Measurements from ENCODE around the gene FAM20C.
"Not testable (repeated sequence)": the region's sequence is repeated elsewhere in the genome, so short reads cannot be mapped to it uniquely, and the experiment has no call there.

The FAM20C gene

DNA sequence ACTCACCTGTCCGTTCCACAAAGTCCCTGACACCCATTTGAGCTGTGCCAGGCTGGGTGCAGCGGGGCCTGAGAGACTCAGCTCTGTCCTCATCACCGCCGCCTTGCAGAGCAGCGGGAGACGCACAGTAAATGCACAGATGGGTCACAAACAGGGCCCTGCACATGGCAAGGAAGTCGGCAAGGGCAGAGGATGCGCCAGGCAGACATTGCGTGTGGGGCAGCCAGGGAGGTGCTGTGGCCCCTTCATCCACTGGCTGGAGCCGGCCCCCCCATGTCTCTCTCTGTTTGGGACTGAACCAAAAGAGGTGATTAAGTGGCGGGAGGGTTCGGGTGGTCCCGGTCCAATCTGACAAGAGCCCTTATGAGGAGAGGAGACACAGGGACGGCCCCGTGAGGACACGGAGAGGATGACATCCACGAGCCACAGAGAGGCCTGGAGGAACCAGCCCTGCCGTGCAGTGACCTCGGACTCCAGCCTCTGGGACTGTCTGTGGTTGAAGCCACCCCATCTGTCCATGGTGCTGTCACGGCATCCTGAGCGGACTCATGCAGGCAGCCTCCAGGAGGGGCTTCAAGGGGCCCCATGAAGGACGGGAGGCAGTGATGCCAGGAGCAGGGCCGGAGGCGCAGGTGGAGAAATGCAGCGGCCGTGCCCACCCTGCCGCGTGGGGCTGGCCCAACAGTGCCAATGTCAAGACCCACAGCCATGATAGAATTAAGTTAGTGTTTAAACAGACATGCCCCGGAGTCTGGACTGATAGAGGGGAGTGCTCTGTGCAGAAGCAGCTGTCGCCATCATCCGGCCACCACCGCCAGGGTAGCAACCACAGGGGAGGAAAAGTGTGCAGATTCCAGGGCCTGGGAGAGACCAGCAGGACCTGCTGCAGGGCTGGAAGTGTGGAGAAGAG, 69.2 kb downstream of the FAM20C start:
- no peak for DNase-seq

DNA sequence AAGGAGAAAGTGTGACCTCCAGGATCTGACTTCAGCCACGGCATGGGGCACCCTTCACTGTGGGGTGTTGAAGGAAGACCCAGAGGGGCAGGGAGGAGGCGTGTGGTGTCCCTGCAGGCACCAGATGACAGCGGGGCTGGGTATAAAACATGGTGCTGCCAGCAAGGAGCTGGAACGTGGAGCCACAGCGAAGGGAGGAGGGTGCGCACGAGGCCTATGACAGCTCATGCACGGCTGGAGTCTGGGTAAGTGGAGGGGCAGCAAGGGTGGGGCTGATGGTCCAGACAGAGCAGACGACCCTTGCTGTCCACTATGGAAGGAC, 69.8 kb downstream of the FAM20C start:
- no peak for DNase-seq

GRCh38 chr7:262631-263311, 70.4 kb downstream of the FAM20C start:
- DNase-seq, result not testable (repeated sequence)

GRCh38 chr7:263483-264351, 71.3 kb downstream of the FAM20C start:
- DNase-seq, result peak; percentile 37

DNA sequence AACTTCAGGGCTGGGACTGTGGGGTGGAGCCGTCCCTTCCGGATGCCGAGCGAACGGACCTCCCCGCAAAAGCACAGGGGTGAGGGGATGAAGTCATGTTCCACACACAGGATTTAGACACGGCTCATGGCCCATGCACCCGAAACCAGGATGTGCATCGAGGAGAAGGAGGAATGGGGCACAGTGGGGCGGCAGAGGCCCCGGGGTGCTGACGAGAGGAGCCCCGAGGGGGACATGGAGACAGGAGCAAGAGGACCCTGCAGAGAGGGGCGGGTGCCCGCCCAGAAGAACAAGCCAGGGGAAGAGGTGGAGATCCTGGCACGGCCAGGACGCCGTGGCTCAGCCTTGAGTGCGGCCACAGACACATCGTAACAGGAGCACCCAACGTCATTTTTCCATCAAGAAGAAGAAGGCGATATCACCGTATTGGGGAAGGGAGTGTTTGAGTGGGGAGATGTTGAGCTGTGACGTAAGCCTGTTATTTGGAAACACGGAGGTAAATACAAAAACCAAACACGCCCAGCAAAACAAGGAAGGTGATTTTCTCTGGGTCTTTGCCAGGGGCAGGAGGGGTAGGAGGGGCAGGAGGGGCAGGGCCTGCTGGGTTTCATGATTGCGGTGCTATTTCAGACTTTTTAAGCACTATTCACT, 72.3 kb downstream of the FAM20C start:
- DNase-seq, result no peak

GRCh38 chr7:265192-265997, 73.0 kb downstream of the FAM20C start:
- no peak for DNase-seq

DNA sequence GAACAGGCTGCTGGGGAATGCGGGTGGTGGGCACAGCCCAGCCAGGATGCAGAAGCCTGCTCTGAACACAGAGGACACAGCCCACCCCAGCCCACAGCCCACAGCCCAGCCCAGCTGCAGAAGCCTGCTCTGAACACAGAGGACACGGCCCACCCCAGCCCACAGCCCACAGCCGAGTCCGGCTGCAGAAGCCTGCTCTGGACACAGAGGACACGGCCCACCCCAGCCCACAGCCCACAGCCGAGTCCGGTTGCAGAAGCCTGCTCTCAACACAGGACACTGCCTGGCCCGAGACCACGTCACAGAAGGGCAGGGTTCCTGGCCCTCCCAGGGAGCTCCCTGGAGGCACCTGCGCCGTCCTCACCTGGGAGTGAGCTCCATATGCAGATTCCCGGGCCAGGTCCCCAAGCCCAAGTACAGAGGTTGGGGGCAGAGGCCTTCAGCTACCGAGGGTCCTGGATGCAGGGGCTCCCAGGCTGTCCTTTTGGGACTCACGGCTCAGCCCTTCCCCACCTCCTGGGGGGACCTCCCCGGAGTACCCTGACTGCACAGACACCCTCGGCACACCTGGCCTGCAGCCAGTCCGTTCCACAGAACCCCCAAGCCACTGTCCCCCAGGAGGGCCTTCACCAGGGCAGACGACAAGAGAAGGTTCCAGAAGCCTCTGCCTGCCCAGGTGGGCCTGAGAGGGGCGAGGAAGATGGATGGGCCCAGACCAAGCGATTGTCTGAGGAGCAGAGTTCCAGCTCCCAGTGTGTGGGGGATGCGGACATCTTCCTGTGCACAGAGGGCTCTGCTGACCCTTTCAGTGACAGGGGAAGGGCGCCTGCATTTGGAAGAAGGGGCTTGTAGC, 73.9 kb downstream of the FAM20C start:
- no peak for DNase-seq

- DNase-seq, result no peak
These were observed 74.8 kb downstream of the FAM20C start for GRCh38 chr7:266851-267840.

- DNase-seq, result no peak
These were observed 76.6 kb downstream of the FAM20C start for GRCh38 chr7:268991-269390.

DNA sequence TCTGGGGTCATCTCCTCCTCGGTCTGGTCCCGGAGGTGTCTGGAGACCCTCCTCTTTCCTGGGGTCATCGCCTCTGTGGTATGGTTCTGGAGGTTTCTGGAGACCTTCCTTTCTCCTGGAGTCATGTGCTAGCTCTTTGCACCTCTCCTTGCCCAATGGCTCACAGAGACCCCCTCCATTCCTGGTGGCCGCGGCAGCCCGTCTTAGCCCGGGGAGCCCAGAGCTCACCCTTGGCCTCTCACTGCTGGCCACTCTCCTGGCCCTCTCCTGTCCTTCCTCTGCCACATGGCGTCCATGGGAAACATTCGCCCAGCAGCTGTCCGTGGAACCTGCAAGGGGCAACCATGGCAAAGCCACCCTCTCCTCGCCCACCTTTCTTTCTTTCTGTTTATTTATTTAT, 77.3 kb downstream of the FAM20C start:
- no peak for DNase-seq

DNA sequence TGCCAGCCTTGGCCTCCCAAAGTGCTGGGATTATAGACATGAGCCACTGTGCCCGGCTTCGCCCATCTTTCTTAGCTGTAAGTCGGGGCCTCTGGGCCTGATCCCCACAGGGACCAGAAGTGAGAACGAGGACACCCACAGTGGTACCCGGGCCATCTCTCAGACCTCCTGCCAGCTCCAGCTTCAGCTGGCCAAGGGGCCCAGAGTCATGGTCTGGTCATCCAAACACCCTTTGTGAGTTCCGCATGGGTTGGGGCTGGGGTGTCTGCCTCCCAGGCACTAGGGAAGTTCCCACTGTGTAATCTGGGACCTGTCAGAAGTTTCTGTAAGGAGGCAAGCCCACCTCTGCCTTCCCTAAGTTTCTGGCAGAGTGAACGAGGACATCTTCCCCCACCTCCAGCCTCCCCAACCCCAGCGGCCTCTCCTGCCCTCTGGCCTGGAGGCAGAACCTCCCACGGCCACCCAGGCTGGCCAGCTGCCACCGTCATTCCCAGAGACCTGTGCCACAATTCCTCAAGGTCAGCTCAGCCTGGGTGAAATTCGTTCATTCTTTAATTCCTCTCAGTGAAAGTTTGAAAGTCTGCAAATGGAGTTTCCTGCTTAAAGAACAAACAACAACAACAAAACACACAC, 78.1 kb downstream of the FAM20C start:
- DNase-seq, result no peak

GRCh38 chr7:271266-272107, 79.1 kb downstream of the FAM20C start:
- DNase-seq, result no peak

DNA sequence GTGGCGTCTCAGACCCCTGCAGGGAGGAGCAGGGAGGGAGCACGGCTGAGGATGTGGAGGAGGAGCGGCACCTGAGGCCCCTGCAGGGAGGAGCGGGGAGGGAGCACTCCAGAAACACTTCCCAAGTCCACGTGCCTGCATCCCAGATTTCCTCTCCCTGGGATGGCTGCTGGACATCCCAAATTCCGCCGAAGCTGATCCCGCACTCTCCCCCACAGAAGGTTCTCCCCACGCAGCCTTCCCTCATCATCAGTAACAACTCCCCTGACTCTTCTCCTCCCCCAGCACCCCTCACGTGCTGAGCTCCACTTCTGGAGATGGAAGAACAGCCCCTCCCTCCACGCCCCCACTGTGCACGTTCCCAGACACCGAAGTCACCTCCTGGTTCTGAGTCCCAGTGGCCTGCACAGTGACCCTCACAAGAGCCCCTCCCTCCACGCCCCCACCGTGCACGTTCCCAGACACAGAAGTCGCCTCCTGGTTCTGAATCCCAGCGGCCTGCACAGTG, 79.8 kb downstream of the FAM20C start:
- no peak for DNase-seq

GRCh38 chr7:272631-273030, 80.3 kb downstream of the FAM20C start:
- DNase-seq, result no peak

DNA sequence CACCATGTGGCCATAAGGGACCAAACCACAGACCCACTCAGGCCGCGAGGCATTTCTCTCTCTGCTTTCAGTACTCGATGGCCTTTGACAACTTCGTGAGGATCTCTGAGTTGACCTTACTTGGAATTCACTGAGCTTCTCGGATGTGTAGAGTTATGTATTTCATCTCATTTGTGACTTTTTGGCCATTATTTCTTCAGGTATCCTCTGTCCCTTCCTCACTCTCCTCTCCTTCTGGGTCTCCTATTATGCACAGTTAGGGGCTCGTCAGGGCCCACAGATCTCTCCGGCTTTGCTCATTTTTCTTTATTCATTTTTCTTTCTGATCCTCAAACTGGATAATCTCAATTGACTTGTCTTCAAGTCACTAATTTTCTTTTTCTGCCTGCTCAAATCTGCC, 81.0 kb downstream of the FAM20C start:
- DNase-seq, result no peak

DNA sequence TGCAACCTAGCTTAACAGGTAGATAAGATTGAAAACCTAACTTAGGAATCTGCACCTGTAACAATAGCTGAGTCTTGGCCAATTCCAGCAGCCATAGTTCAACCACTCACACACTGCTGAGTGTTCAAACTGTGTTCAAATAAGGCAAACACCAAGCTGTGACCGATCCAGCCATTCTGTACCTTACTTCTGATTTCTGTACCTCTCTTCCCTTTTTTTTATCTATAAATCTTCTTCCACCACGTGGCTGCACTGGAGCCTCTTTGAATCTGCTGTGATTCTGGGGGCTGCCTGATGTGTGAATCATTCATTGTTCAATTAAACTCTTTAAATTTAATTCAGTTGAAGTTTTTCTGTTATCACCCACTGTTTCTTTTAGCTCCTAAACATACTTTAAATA, 81.9 kb downstream of the FAM20C start:
- DNase-seq, result no peak

- no peak for DNase-seq
These were observed 84.0 kb downstream of the FAM20C start for GRCh38 chr7:276230-276835.

GRCh38 chr7:277228-277627, 84.9 kb downstream of the FAM20C start:
- DNase-seq, result no peak
